ENCODE measurements around the gene UBE2E2. TPM values are rescaled to one million over a fixed set of nuclear protein-coding genes. Genes with fewer than 3 reads are reported as not detected.

Gene UBE2E2
- total RNA-seq, 2 donors from 2014 or later = 23.2 to 34.5 TPM

DNA sequence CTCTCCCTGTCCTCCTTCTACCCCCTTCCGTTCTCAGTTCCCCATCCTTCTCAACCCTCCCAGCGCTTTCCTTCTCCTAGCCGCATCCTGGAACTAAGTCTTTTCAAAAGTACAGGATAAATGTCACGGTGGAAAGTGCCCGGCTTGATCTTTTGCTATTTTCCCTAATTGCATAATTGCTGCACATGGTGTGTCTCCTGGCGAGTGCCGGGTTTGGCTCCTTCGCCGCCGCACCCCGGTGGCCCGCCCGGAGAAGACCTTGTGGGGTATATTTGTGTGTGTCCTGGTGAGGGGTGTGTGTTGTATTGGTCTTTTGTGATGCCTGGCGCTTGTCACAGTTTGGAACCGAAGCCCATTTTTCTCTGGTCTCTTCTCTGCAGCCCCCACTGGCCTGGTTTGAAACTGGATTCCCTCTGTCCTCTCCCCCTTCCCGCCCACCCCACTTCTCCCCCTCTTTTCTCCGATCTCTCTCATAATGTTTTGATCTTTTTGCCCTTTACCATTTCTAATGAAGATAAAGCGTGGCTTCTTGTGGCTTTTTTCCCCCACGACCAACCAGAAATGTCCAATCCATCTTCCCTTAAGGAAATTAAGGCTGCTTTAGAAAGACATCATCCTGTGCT is 692 bp downstream of the UBE2E2 start:
- TF ChIP-seq, protein P1, sequence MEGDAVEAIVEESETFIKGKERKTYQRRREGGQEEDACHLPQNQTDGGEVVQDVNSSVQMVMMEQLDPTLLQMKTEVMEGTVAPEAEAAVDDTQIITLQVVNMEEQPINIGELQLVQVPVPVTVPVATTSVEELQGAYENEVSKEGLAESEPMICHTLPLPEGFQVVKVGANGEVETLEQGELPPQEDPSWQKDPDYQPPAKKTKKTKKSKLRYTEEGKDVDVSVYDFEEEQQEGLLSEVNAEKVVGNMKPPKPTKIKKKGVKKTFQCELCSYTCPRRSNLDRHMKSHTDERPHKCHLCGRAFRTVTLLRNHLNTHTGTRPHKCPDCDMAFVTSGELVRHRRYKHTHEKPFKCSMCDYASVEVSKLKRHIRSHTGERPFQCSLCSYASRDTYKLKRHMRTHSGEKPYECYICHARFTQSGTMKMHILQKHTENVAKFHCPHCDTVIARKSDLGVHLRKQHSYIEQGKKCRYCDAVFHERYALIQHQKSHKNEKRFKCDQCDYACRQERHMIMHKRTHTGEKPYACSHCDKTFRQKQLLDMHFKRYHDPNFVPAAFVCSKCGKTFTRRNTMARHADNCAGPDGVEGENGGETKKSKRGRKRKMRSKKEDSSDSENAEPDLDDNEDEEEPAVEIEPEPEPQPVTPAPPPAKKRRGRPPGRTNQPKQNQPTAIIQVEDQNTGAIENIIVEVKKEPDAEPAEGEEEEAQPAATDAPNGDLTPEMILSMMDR (conservative IDR thresholded peaks at IDR 0.05) = no peak
- 1 to 3% methylated on average over 6 to 19 of the region's 19 CpGs for WGBS, 2 experiments (ENCODE audit: insufficient coverage in 1 of 2, insufficient read length in 1 of 2)

GRCh38 chr3:23206366-23206765 is 3.2 kb downstream of the UBE2E2 start:
- H3K9ac ChIP-seq (ENCODE audit: extremely low read depth, low read length, poor library complexity, severe bottlenecking) = no peak overlapping the region
- Mint-ChIP-seq H3K4me1 (peaks cover 14% of the 10 kb centered on the region), H3K9me3 (no peaks in the 10 kb centered on the region), H3K27me3 (ENCODE audit: insufficient read depth) (peaks cover 16% of the 10 kb centered on the region), H3K27ac (no peak overlapping the region), H3K36me3 (ENCODE audit: low read depth) (no peaks in the 10 kb centered on the region), H3K4me3 (no peak overlapping the region)
- DNase-seq = no peak
- no peaks in the 10 kb centered on the region for H3K9me3 ChIP-seq (ENCODE audit: control insufficient read depth, low read length)
- H3K27me3 ChIP-seq (ENCODE audit: control insufficient read depth, insufficient read depth, low read length, poor library complexity, severe bottlenecking) = peaks cover 12% of the 10 kb centered on the region
- TF ChIP-seq, protein P1 (conservative IDR thresholded peaks at IDR 0.05) = no peak
- no peak overlapping the region for H3K4me3 ChIP-seq (ENCODE audit: low read length)
- WGBS, 2 experiments (ENCODE audit: insufficient coverage in 1 of 2, insufficient read length in 1 of 2) = 89 to 97% methylated on average over 2 to 3 of the region's 3 CpGs
- H3K4me1 ChIP-seq (ENCODE audit: control insufficient read depth, insufficient read depth, low read length) = peaks cover 3% of the 10 kb centered on the region
- no peak overlapping the region for H3K27ac ChIP-seq (ENCODE audit: low read depth, low read length)
- no peaks in the 10 kb centered on the region for H3K36me3 ChIP-seq (ENCODE audit: control insufficient read depth, insufficient read depth, low read length)

More for the DNA sequence above, 692 bp downstream of the UBE2E2 start:
- Histone ChIP-seq H3K36me3 (ENCODE audit: control insufficient read depth, insufficient read depth, low read length) (no peaks in the 10 kb centered on the region), H3K4me3 (ENCODE audit: low read length) (peak overlapping the region; percentile 94), H3K4me1 (ENCODE audit: control insufficient read depth, insufficient read depth, low read length) (peaks cover 15% of the 10 kb centered on the region), H3K9me3 (ENCODE audit: control insufficient read depth, low read length) (no peaks in the 10 kb centered on the region), H3K27ac (ENCODE audit: low read depth, low read length) (no peak overlapping the region), H3K9ac (ENCODE audit: extremely low read depth, low read length, poor library complexity, severe bottlenecking) (peak overlapping the region; percentile 74), H3K27me3 (ENCODE audit: control insufficient read depth, insufficient read depth, low read length, poor library complexity, severe bottlenecking) (peaks cover 22% of the 10 kb centered on the region)
- H3K36me3 Mint-ChIP-seq (ENCODE audit: low read depth) = no peaks in the 10 kb centered on the region
- peak overlapping the region; percentile 78 for H3K4me3 Mint-ChIP-seq
- no peak for DNase-seq
- H3K27ac Mint-ChIP-seq = peak overlapping the region; percentile 60
- H3K9me3 Mint-ChIP-seq = no peaks in the 10 kb centered on the region
- peaks cover 38% of the 10 kb centered on the region for H3K27me3 Mint-ChIP-seq (ENCODE audit: insufficient read depth)
- H3K4me1 Mint-ChIP-seq = peaks cover 24% of the 10 kb centered on the region

DNA sequence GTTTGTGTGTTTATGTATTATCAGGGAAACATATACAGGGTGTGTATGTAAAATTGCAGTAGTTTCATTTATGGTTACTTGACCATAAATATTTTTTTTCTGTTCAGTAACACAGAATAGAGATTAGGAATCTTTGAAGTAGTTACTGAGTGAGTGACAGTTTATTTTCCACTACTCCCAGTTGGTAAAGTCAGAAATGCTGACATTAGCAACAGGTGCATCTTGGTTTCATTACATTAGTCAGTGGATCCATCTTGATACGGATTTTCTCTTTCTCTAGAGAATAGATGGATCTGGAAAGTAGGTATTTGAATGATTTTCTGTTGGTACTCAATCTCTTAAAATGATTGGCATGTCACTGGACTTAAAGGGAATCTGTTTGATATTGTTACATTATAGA is 6.0 kb downstream of the UBE2E2 start:
- Histone ChIP-seq H3K9ac (ENCODE audit: extremely low read depth, low read length, poor library complexity, severe bottlenecking) (no peak overlapping the region), H3K36me3 (ENCODE audit: control insufficient read depth, insufficient read depth, low read length) (no peaks in the 10 kb centered on the region), H3K9me3 (ENCODE audit: control insufficient read depth, low read length) (no peaks in the 10 kb centered on the region), H3K27me3 (ENCODE audit: control insufficient read depth, insufficient read depth, low read length, poor library complexity, severe bottlenecking) (no peaks in the 10 kb centered on the region), H3K4me1 (ENCODE audit: control insufficient read depth, insufficient read depth, low read length) (peaks cover 3% of the 10 kb centered on the region), H3K27ac (ENCODE audit: low read depth, low read length) (no peak overlapping the region), H3K4me3 (ENCODE audit: low read length) (no peak overlapping the region)
- Mint-ChIP-seq H3K27ac (no peak overlapping the region), H3K9me3 (no peaks in the 10 kb centered on the region), H3K4me3 (no peak overlapping the region), H3K27me3 (ENCODE audit: insufficient read depth) (peaks cover 3% of the 10 kb centered on the region), H3K4me1 (peaks cover 15% of the 10 kb centered on the region), H3K36me3 (ENCODE audit: low read depth) (no peaks in the 10 kb centered on the region)
- 0% methylated on average over 1 of the region's 1 CpG; no CpG with 5 or more reads in 1 of the 2 experiments for WGBS, 2 experiments (ENCODE audit: insufficient coverage in 1 of 2, insufficient read length in 1 of 2)
- TF ChIP-seq, protein P1 (conservative IDR thresholded peaks at IDR 0.05) = no peak
- DNase-seq = no peak
